IPS-15b (cell line): ENCODE results near the gene FBP1.
A peak's percentile ranks its signal among the peaks of the same experiment; 100 is the strongest.

Experiments
- H3K27me3 ChIP-seq: one replicate; pipeline ENCODE4 v1.6.1; 2013; ENCODE audit warnings: low read length; ENCODE audit not compliant: control insufficient read depth, insufficient read depth
- H3K36me3 ChIP-seq: one replicate; pipeline ENCODE4 v1.6.1; 2013; ENCODE audit warnings: low read length; ENCODE audit not compliant: control insufficient read depth, insufficient read depth
- H3K4me1 ChIP-seq: one replicate; pipeline ENCODE4 v1.6.1; 2013; ENCODE audit warnings: mild to moderate bottlenecking, low read length; ENCODE audit not compliant: control insufficient read depth, insufficient read depth
- H3K4me3 ChIP-seq: one replicate; pipeline ENCODE4 v1.5.1; 2013; ENCODE audit warnings: low read depth, low read length
- H3K9ac ChIP-seq: one replicate; pipeline ENCODE4 v1.6.1; 2013; ENCODE audit warnings: low read depth, mild to moderate bottlenecking, low read length
- H3K9me3 ChIP-seq: one replicate; pipeline ENCODE4 v1.6.1; 2013; ENCODE audit warnings: mild to moderate bottlenecking, low read length; ENCODE audit not compliant: control insufficient read depth, insufficient read depth

The FBP1 gene

GRCh38 chr9:94639061-94639998, at the start of gene FBP1:
FBP1 (minus strand) TSS chr9:94639518; CDS start chr9:94639310, 208 bp downstream.
- no peak within 1 kb of the TSS for H3K9ac ChIP-seq
- no peaks in the 10 kb centered on the region for H3K36me3 ChIP-seq
- H3K9me3 ChIP-seq = no peaks in the 10 kb centered on the region
- peaks cover 6% of the 10 kb centered on the region for H3K4me1 ChIP-seq
- peaks cover 69% of the 10 kb centered on the region for H3K27me3 ChIP-seq
- peak within 1 kb of the TSS; percentile 58 for H3K4me3 ChIP-seq

GRCh38 chr9:94687451-94687850, 48.1 kb upstream of the FBP1 start:
- Histone ChIP-seq H3K4me3 (no peak overlapping the region), H3K9me3 (no peaks in the 10 kb centered on the region), H3K27me3 (no peaks in the 10 kb centered on the region), H3K9ac (no peak overlapping the region), H3K4me1 (no peaks in the 10 kb centered on the region), H3K36me3 (no peaks in the 10 kb centered on the region)

GRCh38 chr9:94685359-94685758, 46.0 kb upstream of the FBP1 start:
- Histone ChIP-seq H3K36me3 (no peaks in the 10 kb centered on the region), H3K27me3 (no peaks in the 10 kb centered on the region), H3K4me3 (no peak overlapping the region), H3K9ac (no peak overlapping the region), H3K4me1 (no peaks in the 10 kb centered on the region), H3K9me3 (no peaks in the 10 kb centered on the region)

GRCh38 chr9:94681508-94681907, 42.2 kb upstream of the FBP1 start:
- Histone ChIP-seq H3K36me3 (no peaks in the 10 kb centered on the region), H3K4me1 (no peaks in the 10 kb centered on the region), H3K9ac (no peak overlapping the region), H3K27me3 (no peaks in the 10 kb centered on the region), H3K4me3 (no peak overlapping the region), H3K9me3 (no peaks in the 10 kb centered on the region)

GRCh38 chr9:94680621-94681020, 41.3 kb upstream of the FBP1 start:
- Histone ChIP-seq H3K27me3 (no peaks in the 10 kb centered on the region), H3K4me1 (no peaks in the 10 kb centered on the region), H3K9me3 (no peaks in the 10 kb centered on the region), H3K4me3 (no peak overlapping the region), H3K36me3 (no peaks in the 10 kb centered on the region), H3K9ac (no peak overlapping the region)

- H3K4me3 ChIP-seq = no peak overlapping the region
- H3K27me3 ChIP-seq = no peaks in the 10 kb centered on the region
- H3K9ac ChIP-seq = no peak overlapping the region
- H3K36me3 ChIP-seq = no peaks in the 10 kb centered on the region
- no peaks in the 10 kb centered on the region for H3K4me1 ChIP-seq
- H3K9me3 ChIP-seq = no peaks in the 10 kb centered on the region
Observed at GRCh38 chr9:94680020-94680419, 40.7 kb upstream of the FBP1 start.

- no peak overlapping the region for H3K9ac ChIP-seq
- no peaks in the 10 kb centered on the region for H3K9me3 ChIP-seq
- no peaks in the 10 kb centered on the region for H3K4me1 ChIP-seq
- no peaks in the 10 kb centered on the region for H3K27me3 ChIP-seq
- no peaks in the 10 kb centered on the region for H3K36me3 ChIP-seq
- H3K4me3 ChIP-seq = no peak overlapping the region
Observed at GRCh38 chr9:94679587-94679986, 40.3 kb upstream of the FBP1 start.

GRCh38 chr9:94677929-94678328, 38.6 kb upstream of the FBP1 start:
- Histone ChIP-seq H3K36me3 (no peaks in the 10 kb centered on the region), H3K4me3 (no peak overlapping the region), H3K4me1 (no peaks in the 10 kb centered on the region)

GRCh38 chr9:94676446-94677131, 37.3 kb upstream of the FBP1 start:
- Histone ChIP-seq H3K9me3 (no peaks in the 10 kb centered on the region), H3K4me1 (no peaks in the 10 kb centered on the region), H3K9ac (no peak overlapping the region), H3K36me3 (no peaks in the 10 kb centered on the region), H3K27me3 (no peaks in the 10 kb centered on the region), H3K4me3 (no peak overlapping the region)

More at GRCh38 chr9:94677929-94678328, 38.6 kb upstream of the FBP1 start:
- Histone ChIP-seq H3K27me3 (no peaks in the 10 kb centered on the region), H3K9ac (no peak overlapping the region), H3K9me3 (no peaks in the 10 kb centered on the region)

- no peak overlapping the region for H3K4me3 ChIP-seq
- no peaks in the 10 kb centered on the region for H3K36me3 ChIP-seq
- H3K27me3 ChIP-seq = no peaks in the 10 kb centered on the region
- H3K9ac ChIP-seq = no peak overlapping the region
- no peaks in the 10 kb centered on the region for H3K4me1 ChIP-seq
- H3K9me3 ChIP-seq = no peaks in the 10 kb centered on the region
Observed at GRCh38 chr9:94675008-94675881, 35.9 kb upstream of the FBP1 start.

GRCh38 chr9:94672811-94673487, 33.6 kb upstream of the FBP1 start:
- Histone ChIP-seq H3K9ac (no peak overlapping the region), H3K36me3 (no peaks in the 10 kb centered on the region), H3K4me1 (no peaks in the 10 kb centered on the region), H3K9me3 (no peaks in the 10 kb centered on the region), H3K27me3 (no peaks in the 10 kb centered on the region), H3K4me3 (no peak overlapping the region)
